Activated B cell treated with CpG ODN at 0.5 μM for 24 hours (primary cell): Measurements from ENCODE around the gene KAZN. TPM values are rescaled to one million over a fixed set of nuclear protein-coding genes. Genes with fewer than 3 reads are reported as not detected.

ENCODE experiments used
- ATAC-seq: fragments of 200-7000 bp; cut with Tn5 transposase; one replicate; pipeline ENCODE4 v1.10.0; 2021; ENCODE audit warnings: low read depth, mild to moderate bottlenecking, moderate library complexity
- CTCF ChIA-PET: fragments of 350-600 bp; sonication (Branson Sonifier 250); formaldehyde crosslinking; loops from one replicate; lab custom pipeline; 2021; ENCODE audit warnings: antibody characterized with exemption; lab: Charles Lee
- POLR2A ChIA-PET: fragments of 350-600 bp; sonication (Branson Sonifier 250); formaldehyde crosslinking; loops from one replicate; lab custom pipeline; 2021; ENCODE audit warnings: antibody characterized with exemption; lab: Charles Lee
- DNase-seq: peaks from one replicate; pipeline ENCODE4 v3.0.0; 2022
- H3K27ac Mint-ChIP-seq: one replicate; pipeline ENCODE4 v1.8.0; 2020; ENCODE audit warnings: mixed read lengths
- H3K27me3 Mint-ChIP-seq: one replicate; pipeline ENCODE4 v1.8.0; 2021; ENCODE audit warnings: mixed read lengths
- H3K36me3 Mint-ChIP-seq: one replicate; pipeline ENCODE4 v1.8.0; 2021; ENCODE audit warnings: low read depth, mixed read lengths
- H3K4me1 Mint-ChIP-seq: one replicate; pipeline ENCODE4 v1.8.0; 2021; ENCODE audit warnings: mixed read lengths
- H3K4me3 Mint-ChIP-seq: one replicate; pipeline ENCODE4 v1.8.0; 2020; ENCODE audit warnings: mild to moderate bottlenecking, mixed read lengths
- H3K9me3 Mint-ChIP-seq: one replicate; pipeline ENCODE4 v1.8.0; 2020; ENCODE audit warnings: mixed read lengths
- intact Hi-C: fragments of 100-400 bp; cut with micrococcal nuclease; formaldehyde crosslinking; loops from one replicate; pipeline ENCODE4 v1.15.1; 2024
- total RNA-seq: library from RNA; stranded (reverse); gene quantifications from 2 replicates; pipeline ENCODE4 v1.2.3, GENCODE V29; 2022
- TF ChIP-seq, protein P1 (sequence below): fragments of 200-600 bp; IDR thresholded peaks from one replicate; pipeline ENCODE4 v1.8.0; 2022; ENCODE audit warnings: antibody characterized with exemption, mild to moderate bottlenecking

Gene KAZN
- total RNA-seq, 1 donor from 2014 or later = 0.73 TPM

DNA sequence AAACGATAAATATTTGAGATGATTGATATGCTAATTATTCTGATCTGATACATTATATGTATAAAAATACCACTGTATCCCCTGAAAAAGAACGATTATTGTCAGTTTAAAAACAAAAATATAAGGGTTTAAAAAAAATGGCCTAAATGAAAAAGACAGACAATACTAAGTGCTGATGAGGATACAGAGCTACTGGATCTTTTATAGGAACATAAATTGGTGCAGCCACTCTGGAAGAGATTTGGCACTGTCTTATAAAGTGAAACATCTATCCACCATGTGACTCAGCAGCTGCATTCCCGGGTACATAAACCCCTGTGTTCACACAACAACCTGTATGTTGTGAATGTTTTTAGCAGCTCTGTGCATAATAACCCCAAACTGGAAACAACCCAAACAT is 44.2 kb downstream of the KAZN start:
- H3K27ac Mint-ChIP-seq = no peak overlapping the region
- DNase-seq (no peak), ATAC-seq (no peak)
- POLR2A ChIA-PET = no interaction called here
- no peaks in the 10 kb centered on the region for H3K36me3 Mint-ChIP-seq
- intact Hi-C loops = no loop called here
- peaks cover 20% of the 10 kb centered on the region for H3K9me3 Mint-ChIP-seq
- no peak overlapping the region for H3K4me3 Mint-ChIP-seq
- CTCF ChIA-PET = no interaction called here
- peaks cover 3% of the 10 kb centered on the region for H3K27me3 Mint-ChIP-seq
- no peaks in the 10 kb centered on the region for H3K4me1 Mint-ChIP-seq
- TF ChIP-seq, protein P1, sequence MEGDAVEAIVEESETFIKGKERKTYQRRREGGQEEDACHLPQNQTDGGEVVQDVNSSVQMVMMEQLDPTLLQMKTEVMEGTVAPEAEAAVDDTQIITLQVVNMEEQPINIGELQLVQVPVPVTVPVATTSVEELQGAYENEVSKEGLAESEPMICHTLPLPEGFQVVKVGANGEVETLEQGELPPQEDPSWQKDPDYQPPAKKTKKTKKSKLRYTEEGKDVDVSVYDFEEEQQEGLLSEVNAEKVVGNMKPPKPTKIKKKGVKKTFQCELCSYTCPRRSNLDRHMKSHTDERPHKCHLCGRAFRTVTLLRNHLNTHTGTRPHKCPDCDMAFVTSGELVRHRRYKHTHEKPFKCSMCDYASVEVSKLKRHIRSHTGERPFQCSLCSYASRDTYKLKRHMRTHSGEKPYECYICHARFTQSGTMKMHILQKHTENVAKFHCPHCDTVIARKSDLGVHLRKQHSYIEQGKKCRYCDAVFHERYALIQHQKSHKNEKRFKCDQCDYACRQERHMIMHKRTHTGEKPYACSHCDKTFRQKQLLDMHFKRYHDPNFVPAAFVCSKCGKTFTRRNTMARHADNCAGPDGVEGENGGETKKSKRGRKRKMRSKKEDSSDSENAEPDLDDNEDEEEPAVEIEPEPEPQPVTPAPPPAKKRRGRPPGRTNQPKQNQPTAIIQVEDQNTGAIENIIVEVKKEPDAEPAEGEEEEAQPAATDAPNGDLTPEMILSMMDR = no peak

DNA sequence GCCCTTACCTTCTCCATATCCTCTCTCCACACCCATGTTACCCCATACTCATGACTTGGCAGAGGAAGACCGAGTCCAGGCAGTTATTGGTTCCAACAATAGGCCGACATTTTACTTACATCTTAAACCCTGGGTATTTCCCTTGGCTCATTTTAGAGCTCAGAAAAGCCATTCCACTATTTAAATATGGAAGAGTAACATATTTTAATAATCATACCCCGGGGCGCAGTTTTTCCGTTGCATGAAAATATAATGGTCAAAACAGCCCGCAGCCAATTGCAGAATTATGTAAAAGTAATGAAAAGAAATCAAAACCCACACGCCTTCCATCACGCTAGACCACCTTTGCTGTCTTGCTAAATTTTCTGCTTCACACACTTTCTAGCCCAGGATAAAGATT is 48.5 kb downstream of the KAZN start:
- H3K27ac Mint-ChIP-seq = no peak overlapping the region
- ATAC-seq = no peak
- CTCF ChIA-PET = no interaction called here
- intact Hi-C loops = no loop called here
- H3K4me1 Mint-ChIP-seq = no peaks in the 10 kb centered on the region
- no peaks in the 10 kb centered on the region for H3K27me3 Mint-ChIP-seq
- DNase-seq = no peak
- POLR2A ChIA-PET = no interaction called here
- TF ChIP-seq, protein P1 = no peak
- H3K36me3 Mint-ChIP-seq = no peaks in the 10 kb centered on the region
- peaks cover 17% of the 10 kb centered on the region for H3K9me3 Mint-ChIP-seq
- no peak overlapping the region for H3K4me3 Mint-ChIP-seq

DNA sequence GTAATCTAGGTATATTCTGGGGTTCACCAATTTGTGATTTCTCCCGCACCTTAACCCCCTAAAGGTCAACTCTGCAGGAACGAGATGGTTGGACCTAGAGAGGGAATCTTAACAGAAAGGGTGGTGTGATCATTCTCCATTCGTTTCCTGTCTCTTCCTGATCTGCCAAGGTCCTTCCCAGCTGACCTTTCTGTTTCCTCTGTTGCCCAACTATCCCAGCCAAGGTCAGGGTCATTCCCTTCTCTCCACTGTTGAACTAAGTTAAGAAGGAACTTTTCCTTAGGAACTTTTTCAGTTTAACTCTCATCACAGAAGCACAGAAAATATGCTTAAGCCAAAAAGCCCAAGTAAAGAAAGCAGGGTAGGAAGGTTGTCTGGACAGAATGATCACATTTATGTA is 49.3 kb downstream of the KAZN start:
- ATAC-seq (no peak), DNase-seq (no peak)
- H3K27ac Mint-ChIP-seq = no peak overlapping the region
- CTCF ChIA-PET = no interaction called here
- TF ChIP-seq, protein P1 = no peak
- H3K36me3 Mint-ChIP-seq = no peaks in the 10 kb centered on the region
- intact Hi-C loops = no loop called here
- peaks cover 14% of the 10 kb centered on the region for H3K9me3 Mint-ChIP-seq
- H3K4me1 Mint-ChIP-seq = no peaks in the 10 kb centered on the region
- H3K4me3 Mint-ChIP-seq = no peak overlapping the region
- H3K27me3 Mint-ChIP-seq = no peaks in the 10 kb centered on the region
- POLR2A ChIA-PET = no interaction called here

DNA sequence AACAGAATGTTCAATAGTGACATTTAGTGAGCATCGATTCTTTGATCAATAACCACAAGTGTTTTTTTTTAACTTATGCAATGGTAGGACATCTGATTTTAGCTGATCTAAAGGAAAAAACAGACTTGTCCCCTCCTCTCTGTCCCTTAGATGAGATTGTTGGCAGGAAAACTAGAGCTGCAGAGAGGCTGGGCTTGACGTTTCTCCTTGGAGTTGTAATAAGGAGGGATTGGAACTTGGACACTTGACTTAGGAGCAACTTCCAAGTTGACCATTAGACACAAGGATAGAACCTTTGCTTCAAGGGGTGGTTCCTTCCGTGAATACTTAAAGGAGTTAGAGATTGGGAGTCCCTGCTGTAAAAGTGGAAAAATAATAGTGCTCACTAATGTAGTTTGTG is 49.9 kb downstream of the KAZN start:
- Mint-ChIP-seq H3K4me1 (no peaks in the 10 kb centered on the region), H3K27me3 (no peaks in the 10 kb centered on the region), H3K4me3 (no peak overlapping the region), H3K9me3 (peaks cover 12% of the 10 kb centered on the region), H3K27ac (no peak overlapping the region), H3K36me3 (no peaks in the 10 kb centered on the region)
- ChIA-PET CTCF (no interaction called here), POLR2A (no interaction called here)
- DNase-seq (no peak), ATAC-seq (no peak)
- intact Hi-C loops = no loop called here
- TF ChIP-seq, protein P1 = no peak

DNA sequence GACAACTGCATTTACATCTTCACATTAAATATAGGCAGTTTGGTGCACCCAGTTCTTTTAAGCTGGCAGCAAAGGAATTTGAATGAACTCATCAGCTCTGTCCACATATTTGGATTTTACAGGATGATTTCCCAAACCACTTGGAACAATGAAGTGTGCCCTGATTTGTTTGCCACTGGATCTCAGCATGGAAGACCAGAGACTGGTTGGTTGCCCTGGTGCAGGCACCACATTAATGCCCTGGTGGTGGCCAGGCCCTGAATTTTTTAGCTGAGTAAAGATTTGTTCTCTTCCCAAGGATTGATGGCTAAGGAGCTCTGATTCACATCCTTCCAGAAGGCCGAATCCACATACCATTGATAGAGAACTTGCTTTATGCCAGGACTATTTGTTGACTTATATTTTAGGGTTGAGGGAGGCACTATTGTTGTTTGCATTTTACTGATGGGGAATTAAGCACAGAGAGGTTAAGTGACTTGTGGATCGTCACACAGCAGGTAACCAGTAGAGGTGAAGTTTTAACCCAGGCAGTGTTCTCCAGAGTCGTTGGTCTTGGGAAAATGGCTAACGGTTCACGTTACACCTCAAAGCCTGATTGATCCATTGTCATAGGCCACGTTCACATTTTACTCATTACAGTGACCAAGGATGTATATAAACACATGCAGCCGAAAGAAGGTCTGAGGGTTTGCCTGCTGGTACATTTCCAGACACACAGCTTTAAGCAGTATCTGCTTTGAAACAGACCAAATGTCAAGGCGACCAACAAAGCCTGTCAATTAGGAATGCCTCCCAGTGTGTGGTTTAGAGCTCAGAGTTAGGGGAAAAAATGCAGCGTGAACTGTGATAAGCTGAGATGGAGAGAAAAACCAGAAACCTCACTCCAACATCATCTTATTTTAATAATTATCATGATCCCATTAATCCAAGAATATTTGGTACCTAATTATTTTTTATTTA is 50.7 kb downstream of the KAZN start:
- ChIA-PET CTCF (no interaction called here), POLR2A (no interaction called here)
- intact Hi-C loops = no loop called here
- ATAC-seq (no peak), DNase-seq (no peak)
- no peak overlapping the region for H3K4me3 Mint-ChIP-seq
- TF ChIP-seq, protein P1 = no peak
- H3K4me1 Mint-ChIP-seq = no peaks in the 10 kb centered on the region
- no peaks in the 10 kb centered on the region for H3K36me3 Mint-ChIP-seq
- no peaks in the 10 kb centered on the region for H3K27me3 Mint-ChIP-seq
- H3K9me3 Mint-ChIP-seq = peaks cover 12% of the 10 kb centered on the region
- H3K27ac Mint-ChIP-seq = no peak overlapping the region
